ENCODE measurements around the gene ZNF501.

DNA sequence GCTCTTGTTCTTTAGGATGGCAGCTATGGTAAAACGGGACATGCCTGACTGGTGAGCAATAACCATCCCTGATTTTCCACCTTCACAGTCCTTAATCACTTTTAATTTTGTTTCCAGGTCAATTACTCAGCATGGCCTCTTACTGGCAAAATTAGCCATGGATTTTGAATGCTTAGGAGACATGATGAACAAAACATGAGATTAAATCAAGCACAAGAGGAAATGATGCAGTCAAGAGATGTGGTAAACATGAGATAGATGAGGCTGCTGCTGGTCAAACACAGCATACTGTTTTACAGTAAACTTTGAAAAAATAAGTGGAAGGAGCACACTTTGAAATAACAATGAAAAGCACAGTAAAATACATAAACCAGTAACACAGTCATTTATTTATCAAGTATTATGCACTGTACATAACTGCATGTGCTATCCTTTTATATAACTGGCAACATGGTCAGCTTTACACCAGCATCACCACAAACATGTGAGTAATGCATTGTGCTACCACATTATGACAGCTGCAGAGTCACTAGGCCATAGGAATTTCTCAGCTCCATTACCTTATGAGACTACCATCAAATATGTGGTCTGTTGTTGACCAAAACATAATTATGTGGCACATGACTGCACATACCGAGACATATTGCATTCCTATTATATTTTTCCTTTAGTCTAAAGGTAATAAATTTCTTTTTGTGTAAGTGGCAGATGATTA is 47.1 kb upstream of the ZNF501 start:
- no peak for TF ChIP-seq CTCF (IDR thresholded peaks at IDR 0.05 in 8 of 11, conservative IDR thresholded peaks at IDR 0.05 in 3 of 11)
- no peak for TF ChIP-seq POLR2A (IDR thresholded peaks at IDR 0.05)
